ENCODE measurements around the gene GOLPH3L. TPM values are rescaled to one million over a fixed set of nuclear protein-coding genes. Genes with fewer than 3 reads are reported as not detected.
"Not testable (repeated sequence)": the region's sequence is repeated elsewhere in the genome, so short reads cannot be mapped to it uniquely, and the experiment has no call there.

The GOLPH3L gene
- total RNA-seq, 1 experiment from 2014 or later = 24.0 TPM

GRCh38 chr1:150638430-150638829, 58.5 kb downstream of the GOLPH3L start:
- not testable (repeated sequence) for H3K4me3 ChIP-seq (ENCODE audit: insufficient read depth, low read depth, low read length); DNase-seq; H3K36me3 ChIP-seq (replicated peaks; ENCODE audit: control insufficient read depth, insufficient read depth, low read length); H3K27me3 ChIP-seq (ENCODE audit: control insufficient read depth, insufficient read depth, low read length)

- not testable (repeated sequence) for H3K4me3 ChIP-seq (ENCODE audit: insufficient read depth, low read depth, low read length); H3K27me3 ChIP-seq (ENCODE audit: control insufficient read depth, insufficient read depth, low read length); DNase-seq; H3K36me3 ChIP-seq (replicated peaks; ENCODE audit: control insufficient read depth, insufficient read depth, low read length)
Measured at GRCh38 chr1:150634839-150635622, 61.9 kb downstream of the GOLPH3L start.

- peaks cover 24% of the 10 kb centered on the region for H3K36me3 ChIP-seq (replicated peaks; ENCODE audit: control insufficient read depth, insufficient read depth, low read length)
- no peaks in the 10 kb centered on the region for H3K27me3 ChIP-seq (ENCODE audit: control insufficient read depth, insufficient read depth, low read length)
- DNase-seq = peak; percentile 93
- H3K4me3 ChIP-seq (ENCODE audit: insufficient read depth, low read depth, low read length) = peak within 1 kb of the TSS; percentile 84
Measured at GRCh38 chr1:150629115-150629928, 67.6 kb downstream of the GOLPH3L start, which contains the start of gene ENSA. ENSA (minus strand) TSS chr1:150629612; CDS start chr1:150629470, 142 bp downstream.

DNA sequence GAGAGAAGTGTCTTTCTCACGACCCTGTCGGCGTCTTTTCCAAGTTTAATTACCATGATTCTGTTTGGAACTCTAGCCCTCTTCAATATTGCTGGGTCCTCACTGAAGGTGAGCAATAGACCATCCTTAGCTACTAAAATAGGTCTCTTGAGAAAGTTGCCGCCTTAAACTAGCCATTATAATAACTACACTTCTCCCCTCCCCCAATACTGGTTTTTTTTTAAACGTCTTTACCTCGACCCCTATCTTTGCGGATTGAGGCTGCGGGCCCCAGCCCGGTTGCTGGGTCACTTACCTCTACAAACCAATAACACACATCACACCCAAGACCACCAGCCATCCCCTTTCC, 68.2 kb downstream of the GOLPH3L start:
- DNase-seq = no peak
- no peaks in the 10 kb centered on the region for H3K27me3 ChIP-seq (ENCODE audit: control insufficient read depth, insufficient read depth, low read length)
- peak overlapping the region; percentile 84 for H3K4me3 ChIP-seq (ENCODE audit: insufficient read depth, low read depth, low read length)
- H3K36me3 ChIP-seq (replicated peaks; ENCODE audit: control insufficient read depth, insufficient read depth, low read length) = peaks cover 28% of the 10 kb centered on the region

- Histone ChIP-seq H3K4me3 (ENCODE audit: insufficient read depth, low read depth, low read length) (peak overlapping the region; percentile 84), H3K36me3 (replicated peaks; ENCODE audit: control insufficient read depth, insufficient read depth, low read length) (peaks cover 32% of the 10 kb centered on the region), H3K27me3 (ENCODE audit: control insufficient read depth, insufficient read depth, low read length) (no peaks in the 10 kb centered on the region)
- no peak for DNase-seq
Measured at GRCh38 chr1:150627826-150628410, 69.0 kb downstream of the GOLPH3L start.

GRCh38 chr1:150626150-150626549, 70.8 kb downstream of the GOLPH3L start:
- Histone ChIP-seq H3K4me3 (ENCODE audit: insufficient read depth, low read depth, low read length) (no peak overlapping the region), H3K27me3 (ENCODE audit: control insufficient read depth, insufficient read depth, low read length) (no peaks in the 10 kb centered on the region), H3K36me3 (replicated peaks; ENCODE audit: control insufficient read depth, insufficient read depth, low read length) (peaks cover 32% of the 10 kb centered on the region)
- DNase-seq = no peak

DNA sequence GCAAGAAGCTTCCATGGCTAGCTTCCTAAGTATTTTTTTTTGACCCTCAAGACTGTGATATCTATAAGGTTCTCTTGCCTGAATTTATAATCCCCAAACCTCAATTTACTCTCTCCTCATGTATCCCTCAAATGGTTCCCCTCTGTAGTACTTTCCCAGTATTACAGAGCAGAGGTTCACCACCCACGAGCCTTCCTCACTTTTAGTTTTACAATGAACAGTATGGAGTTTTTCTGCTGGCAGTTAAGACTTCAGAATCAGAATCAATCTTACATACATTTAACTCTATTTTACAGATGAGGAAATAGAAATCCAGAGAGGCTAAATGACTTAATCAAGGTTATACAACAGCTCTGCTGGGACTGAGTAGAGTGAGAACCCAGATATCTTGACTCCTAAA, 72.4 kb downstream of the GOLPH3L start:
- peaks cover 47% of the 10 kb centered on the region for H3K36me3 ChIP-seq (replicated peaks; ENCODE audit: control insufficient read depth, insufficient read depth, low read length)
- not testable (repeated sequence) for H3K27me3 ChIP-seq (ENCODE audit: control insufficient read depth, insufficient read depth, low read length); H3K4me3 ChIP-seq (ENCODE audit: insufficient read depth, low read depth, low read length); DNase-seq

DNA sequence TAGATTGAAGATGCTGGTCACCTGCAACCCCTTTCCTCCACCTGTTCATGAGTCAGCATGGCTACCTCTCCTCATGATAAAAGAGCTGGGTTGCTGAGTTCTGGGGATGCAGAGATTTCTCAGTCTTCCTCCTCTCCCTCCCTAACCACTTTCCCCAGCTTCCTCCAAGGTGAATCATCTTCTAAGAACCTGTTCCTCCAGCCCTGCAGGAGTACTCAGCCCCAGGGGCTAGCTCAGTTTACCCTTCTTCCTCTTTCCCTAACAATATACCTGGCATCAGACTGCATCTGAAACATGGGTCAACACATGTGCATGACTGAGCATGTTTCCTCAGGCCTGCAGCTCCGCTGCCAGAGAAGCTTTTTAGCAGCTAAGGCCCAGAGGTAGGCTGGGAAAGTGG, 72.8 kb downstream of the GOLPH3L start:
- H3K36me3 ChIP-seq (replicated peaks; ENCODE audit: control insufficient read depth, insufficient read depth, low read length) = peaks cover 50% of the 10 kb centered on the region
- DNase-seq = not testable (repeated sequence)

GRCh38 chr1:150622303-150622975, 74.5 kb downstream of the GOLPH3L start:
- H3K27me3 ChIP-seq (ENCODE audit: control insufficient read depth, insufficient read depth, low read length) = no peaks in the 10 kb centered on the region
- peak; percentile 75 for DNase-seq
- H3K36me3 ChIP-seq (replicated peaks; ENCODE audit: control insufficient read depth, insufficient read depth, low read length) = peaks cover 54% of the 10 kb centered on the region
- no peak overlapping the region for H3K4me3 ChIP-seq (ENCODE audit: insufficient read depth, low read depth, low read length)

More for the DNA sequence above, 72.8 kb downstream of the GOLPH3L start:
- H3K4me3 ChIP-seq (ENCODE audit: insufficient read depth, low read depth, low read length); H3K27me3 ChIP-seq (ENCODE audit: control insufficient read depth, insufficient read depth, low read length): not testable (repeated sequence)

- H3K4me3 ChIP-seq (ENCODE audit: insufficient read depth, low read depth, low read length) = no peak overlapping the region
- H3K36me3 ChIP-seq (replicated peaks; ENCODE audit: control insufficient read depth, insufficient read depth, low read length) = peaks cover 51% of the 10 kb centered on the region
- no peaks in the 10 kb centered on the region for H3K27me3 ChIP-seq (ENCODE audit: control insufficient read depth, insufficient read depth, low read length)
- peak; percentile 67 for DNase-seq
Measured at GRCh38 chr1:150621497-150622302, 75.3 kb downstream of the GOLPH3L start.

DNA sequence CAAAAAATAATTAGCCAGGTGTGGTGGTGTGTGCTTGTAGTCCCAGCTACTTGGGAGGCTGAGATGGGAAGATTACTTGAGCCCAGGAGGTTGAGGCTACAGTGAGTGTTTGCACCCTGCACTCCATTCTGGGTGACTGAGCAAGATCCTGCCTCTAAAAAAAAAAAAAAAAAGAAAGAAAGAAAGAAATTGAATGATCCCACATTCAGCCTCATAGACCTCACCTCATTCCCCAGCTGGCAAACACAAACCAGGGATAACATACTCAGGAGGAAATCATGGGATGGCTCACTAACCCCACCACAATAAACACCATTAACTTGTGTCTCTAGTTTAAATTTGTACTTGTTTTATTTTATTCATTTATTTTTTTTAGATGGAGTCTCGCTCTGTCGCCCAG, 76.0 kb downstream of the GOLPH3L start:
- no peak overlapping the region for H3K4me3 ChIP-seq (ENCODE audit: insufficient read depth, low read depth, low read length)
- no peaks in the 10 kb centered on the region for H3K27me3 ChIP-seq (ENCODE audit: control insufficient read depth, insufficient read depth, low read length)
- peaks cover 46% of the 10 kb centered on the region for H3K36me3 ChIP-seq (replicated peaks; ENCODE audit: control insufficient read depth, insufficient read depth, low read length)
- no peak for DNase-seq

DNA sequence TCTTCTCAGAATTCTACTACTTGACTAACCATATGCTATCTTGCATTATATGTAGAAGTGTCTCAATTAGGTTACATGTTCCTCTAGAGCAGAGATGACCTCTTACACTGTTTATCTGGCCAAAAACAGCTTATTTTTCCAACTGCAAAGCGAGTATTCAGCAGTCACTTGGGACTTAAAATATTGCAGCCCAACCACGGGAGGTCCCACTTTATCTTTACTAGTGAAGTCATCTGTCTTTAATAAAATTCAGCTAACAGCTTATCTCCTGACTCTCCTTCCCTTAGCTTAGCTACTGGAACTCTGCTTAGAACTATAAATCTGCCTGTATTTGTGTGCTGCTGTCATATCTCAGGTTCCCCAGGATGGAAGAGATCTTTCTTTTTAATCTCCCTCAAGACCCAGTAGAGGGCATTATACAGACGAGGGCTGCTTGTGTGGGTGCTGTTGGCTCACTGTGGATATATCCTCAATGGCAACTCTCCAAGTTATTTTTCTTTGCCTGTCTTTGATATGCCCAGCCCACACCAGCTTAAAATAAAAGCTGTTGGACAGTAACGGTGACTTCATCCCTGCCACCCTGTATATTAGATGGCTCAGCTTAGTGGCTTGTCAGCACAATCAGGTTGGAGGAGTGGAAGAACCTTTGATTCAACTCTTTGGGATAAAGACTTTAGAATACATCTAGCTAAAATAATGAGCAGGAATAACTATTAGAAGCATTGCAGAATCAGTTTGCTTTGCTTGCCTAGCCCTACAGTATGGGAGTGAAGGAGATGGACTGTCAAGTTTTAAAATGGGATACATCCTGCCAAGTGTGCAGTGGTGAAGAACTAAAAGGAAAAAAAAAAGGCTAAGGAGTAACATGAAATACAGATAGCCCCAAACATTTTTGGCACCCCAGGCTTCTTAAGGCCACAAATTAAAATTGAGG, 77.1 kb downstream of the GOLPH3L start:
- Histone ChIP-seq H3K36me3 (replicated peaks; ENCODE audit: control insufficient read depth, insufficient read depth, low read length) (peaks cover 41% of the 10 kb centered on the region), H3K4me3 (ENCODE audit: insufficient read depth, low read depth, low read length) (no peak overlapping the region), H3K27me3 (ENCODE audit: control insufficient read depth, insufficient read depth, low read length) (no peaks in the 10 kb centered on the region)
- DNase-seq = peak; percentile 36
